GM21423 (cell line): Measurements from ENCODE around the gene JUP.

Experiments used
- ATAC-seq: cut with Tn5 transposase; IDR thresholded peaks from one replicate; pipeline ENCODE4 v1.9.1; 2021; ENCODE audit warnings: mild to moderate bottlenecking, moderate library complexity; ENCODE audit not compliant: unreplicated experiment

JUP gene

GRCh38 chr17:41760878-41761277, 25.6 kb downstream of the JUP start:
- no peak for ATAC-seq

- no peak for ATAC-seq
These were observed 27.9 kb downstream of the JUP start for GRCh38 chr17:41758601-41759000.

GRCh38 chr17:41754066-41754465, 32.4 kb downstream of the JUP start:
- no peak for ATAC-seq

DNA sequence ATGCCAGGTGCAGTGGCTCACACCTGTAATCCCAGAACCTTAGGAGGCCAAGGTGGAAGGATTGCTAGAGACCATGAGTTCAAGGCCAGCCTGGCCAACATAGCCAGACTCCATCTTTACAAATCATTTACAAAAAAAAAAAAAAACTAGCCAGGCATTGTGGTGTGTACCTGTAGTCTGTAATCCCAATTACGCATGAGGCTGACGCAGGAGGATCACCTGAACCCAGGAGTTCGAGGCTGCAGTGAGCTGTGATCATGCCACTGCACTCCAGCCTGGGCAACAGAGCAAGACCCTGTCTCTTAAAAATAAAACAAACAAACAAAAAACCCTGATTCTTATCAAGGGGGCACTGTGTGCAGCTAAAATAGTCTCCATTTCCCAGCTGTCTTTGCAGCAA, 35.2 kb downstream of the JUP start:
- ATAC-seq = no peak

DNA sequence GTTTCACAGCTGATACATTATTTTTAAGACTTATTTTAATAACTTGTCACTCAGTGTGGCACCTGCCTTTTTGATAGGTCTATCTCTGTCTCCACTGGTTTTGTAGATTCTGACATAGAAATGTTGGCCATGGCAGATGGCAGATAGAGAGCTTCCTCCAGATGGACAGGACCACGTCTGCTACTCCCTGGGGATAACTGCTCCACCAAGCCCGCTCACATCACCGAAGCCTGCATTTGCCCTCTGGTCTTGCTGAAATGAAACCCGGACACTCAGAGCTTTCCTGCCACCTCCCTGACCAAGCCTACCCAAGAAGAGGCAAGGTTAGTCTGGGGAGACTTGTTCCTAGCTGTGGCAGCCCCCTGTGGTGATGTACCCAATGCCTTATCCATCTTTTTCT, 35.6 kb downstream of the JUP start:
- no peak for ATAC-seq

GRCh38 chr17:41748275-41748674, 38.2 kb downstream of the JUP start:
- no peak for ATAC-seq

- no peak for ATAC-seq
These were observed 44.8 kb downstream of the JUP start for GRCh38 chr17:41741709-41742108.

DNA sequence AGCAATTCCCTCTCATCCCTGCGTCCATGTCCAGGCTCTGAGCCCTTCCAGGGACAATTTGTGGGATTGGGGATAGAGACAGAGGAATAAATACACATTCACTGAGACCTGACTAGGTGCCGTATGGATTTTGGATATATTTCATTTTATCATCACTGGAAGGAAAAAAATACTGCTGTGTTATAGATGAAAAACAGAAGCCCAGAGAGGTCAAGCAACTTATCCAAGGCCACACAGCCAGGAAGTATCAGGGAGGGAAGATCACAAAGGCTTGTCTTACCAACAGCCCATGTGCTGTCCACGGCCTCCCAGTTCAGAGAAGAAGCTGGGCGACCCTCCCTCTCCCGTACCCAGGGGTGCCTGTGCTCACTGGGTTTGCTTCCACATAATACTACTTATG, 46.0 kb downstream of the JUP start:
- no peak for ATAC-seq

DNA sequence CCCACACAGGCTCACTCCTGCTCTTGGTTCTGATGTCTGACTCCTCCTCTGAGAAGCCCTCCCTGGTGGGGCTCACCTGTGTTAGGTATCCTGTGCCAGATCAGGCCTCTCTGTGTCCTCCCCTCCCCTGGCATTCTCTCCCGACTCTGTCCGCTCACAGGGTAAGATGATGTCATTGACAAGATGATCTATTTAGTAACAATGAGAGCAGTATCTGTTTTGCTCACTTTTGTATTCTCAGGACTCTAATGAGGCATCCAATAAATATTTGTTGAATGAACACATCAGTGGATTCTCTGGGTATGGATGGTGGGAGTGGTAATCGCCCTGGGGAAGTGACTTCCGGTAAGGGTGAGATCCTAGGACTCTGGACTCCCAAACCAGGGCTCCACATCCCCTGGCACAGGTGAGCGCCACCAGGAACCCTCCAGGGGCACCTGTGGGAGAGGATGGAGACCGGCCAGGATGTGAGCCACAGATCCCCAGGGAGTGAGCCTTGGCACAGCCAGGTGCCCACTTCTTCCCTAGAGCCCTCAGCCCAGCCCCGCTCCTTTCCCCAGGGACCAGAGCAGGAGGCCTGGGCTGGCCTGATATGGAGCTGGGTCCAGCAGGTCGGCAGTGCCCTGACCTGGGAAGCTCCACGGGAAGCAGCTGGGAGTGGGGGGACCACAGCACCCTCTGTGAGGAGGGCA, 46.7 kb downstream of the JUP start:
- ATAC-seq = no peak

GRCh38 chr17:41738801-41739112, 47.8 kb downstream of the JUP start:
- ATAC-seq = no peak

DNA sequence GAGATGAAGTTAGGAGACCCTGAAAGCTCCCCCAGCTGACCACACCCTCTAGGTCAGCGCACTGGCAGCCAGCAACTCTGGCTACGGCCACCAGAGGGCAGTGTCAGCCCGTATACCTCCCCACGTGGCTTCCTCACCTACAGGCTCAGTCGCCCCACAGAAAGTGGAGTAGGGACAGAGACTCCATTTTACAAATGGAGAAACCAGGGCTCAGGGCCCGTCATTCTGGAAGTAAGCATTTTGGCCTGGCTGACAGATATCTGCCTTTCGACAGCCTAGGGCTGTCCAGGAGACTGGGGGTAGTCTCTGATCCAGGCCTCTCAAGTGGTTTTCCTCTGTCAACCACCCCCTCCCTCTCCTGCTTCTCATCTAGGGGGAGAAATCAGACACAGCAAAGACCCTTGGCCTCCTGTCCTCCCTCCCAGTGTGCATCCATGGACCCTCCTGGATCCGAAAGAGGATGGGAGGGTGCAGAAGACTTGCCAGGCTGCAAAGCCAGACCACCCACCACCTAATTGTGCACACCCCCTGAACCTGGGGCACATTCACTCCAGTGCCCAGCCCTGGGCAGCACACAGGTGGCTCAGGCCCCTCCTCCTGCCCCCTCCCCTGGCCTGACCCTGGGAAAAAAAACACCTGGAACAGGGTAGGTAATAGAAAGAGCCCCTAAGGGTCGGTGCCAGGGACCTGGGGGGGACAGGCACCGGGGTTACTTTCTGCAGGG, 48.3 kb downstream of the JUP start:
- ATAC-seq = no peak

GRCh38 chr17:41737680-41738023, 48.9 kb downstream of the JUP start:
- no peak for ATAC-seq

- no peak for ATAC-seq
These were observed 49.4 kb downstream of the JUP start for GRCh38 chr17:41736983-41737679.

DNA sequence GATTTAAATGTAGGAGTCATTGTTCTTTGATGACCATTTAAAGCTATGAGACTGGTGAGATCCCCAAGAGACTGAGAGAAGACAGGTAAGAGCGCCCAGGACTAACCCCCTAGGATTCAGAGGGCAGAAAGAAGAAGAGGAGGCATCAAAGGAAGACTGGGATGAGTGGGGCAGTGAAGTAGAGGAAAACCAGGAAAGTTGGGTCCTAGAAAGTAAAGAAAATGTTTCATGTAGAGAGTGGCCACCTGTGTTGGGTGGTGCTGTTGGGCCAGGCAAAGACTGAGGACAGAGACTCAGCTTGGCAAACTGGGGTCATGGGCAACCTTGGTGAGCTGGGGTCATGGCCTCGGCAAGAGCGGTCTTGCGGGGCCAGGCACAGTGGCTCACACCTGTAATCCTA, 50.8 kb downstream of the JUP start:
- no peak for ATAC-seq

GRCh38 chr17:41734949-41735313, 51.6 kb downstream of the JUP start:
- no peak for ATAC-seq

DNA sequence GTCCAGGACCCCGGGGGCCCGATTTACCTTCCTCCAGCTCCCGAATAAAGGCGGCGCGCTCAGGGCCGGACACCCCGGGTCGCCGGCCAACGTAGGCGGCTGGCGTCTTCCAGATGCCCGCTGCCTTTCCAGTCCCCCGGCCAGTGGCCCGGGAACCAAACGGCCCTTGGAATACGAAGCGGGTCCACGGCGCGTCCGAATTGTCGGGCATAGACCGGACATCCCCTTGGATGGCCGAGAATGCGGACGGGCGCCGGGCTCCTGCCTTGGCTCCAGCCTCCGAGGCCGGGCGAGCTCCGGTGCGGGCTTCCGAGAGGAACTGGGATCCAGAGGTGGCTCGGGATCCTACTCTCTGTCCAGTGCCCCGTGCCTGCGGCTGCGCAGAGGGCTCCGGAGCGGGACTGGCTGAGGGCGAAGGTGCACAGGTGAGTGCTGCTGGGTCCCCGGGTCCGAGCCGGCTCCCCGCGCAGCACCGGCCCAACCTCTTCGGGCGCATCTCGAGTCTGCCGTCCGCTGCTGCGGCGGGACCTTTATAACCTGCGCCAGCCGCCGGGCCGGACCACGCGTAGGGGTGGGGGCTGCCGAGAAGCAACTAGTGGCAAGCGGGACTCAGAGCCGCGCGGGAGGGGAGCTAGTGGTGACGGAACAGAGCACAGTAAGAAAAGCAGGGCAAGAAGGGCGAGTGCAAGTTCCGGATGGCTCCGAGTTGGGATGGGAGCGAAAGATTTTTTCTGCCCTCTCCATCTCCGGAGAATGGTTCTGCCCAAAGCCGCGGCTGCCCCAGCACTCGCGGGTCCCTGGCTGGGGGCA, 52.2 kb downstream of the JUP start, which contains the start of gene HAP1:
HAP1 (minus strand) TSS at position 505 of the 810 bp plus-strand sequence; CDS start at position 496, 9 bp downstream.
- no peak for ATAC-seq

DNA sequence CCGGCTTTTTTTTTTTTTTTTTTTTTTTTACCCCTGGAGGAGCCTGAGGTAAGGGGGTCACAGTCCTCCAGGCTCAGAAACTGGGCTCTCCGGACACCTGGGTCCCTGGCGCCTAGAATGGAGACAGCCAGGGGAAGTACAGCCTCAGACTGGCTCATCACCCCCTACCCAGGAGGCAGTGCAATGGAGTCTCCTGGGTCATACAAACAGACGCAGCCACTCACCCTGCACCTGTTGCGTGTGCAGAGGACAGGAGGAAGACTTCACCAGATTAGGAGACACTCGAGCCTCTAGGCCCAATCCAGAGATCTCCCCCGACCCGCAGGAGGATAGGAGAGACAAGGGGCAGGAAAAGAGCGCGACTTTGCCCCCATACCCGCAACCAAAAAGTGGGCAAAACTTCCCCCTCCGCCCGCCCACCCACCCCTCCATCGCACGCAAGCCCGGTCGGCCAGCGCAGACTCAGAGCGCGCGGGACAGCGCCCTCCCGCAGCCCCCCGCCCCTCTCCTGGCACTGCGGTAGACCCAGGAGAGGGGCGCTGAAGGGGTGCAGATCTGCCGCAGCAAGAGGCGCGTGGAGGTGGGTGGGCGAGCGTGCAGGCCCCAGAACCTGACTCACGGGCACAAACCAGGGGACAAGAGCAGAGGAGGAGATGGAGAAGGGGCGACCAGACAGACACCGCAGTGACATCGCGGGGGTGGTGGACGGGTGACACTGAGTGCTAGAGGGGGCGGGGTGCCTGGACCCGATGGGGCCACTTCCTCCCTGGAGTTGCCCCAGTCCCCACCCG, 53.0 kb downstream of the JUP start:
- ATAC-seq = no peak

- no peak for ATAC-seq
These were observed 54.7 kb downstream of the JUP start for GRCh38 chr17:41731836-41732235.

- ATAC-seq = no peak
These were observed 56.0 kb downstream of the JUP start for GRCh38 chr17:41730479-41730878.

DNA sequence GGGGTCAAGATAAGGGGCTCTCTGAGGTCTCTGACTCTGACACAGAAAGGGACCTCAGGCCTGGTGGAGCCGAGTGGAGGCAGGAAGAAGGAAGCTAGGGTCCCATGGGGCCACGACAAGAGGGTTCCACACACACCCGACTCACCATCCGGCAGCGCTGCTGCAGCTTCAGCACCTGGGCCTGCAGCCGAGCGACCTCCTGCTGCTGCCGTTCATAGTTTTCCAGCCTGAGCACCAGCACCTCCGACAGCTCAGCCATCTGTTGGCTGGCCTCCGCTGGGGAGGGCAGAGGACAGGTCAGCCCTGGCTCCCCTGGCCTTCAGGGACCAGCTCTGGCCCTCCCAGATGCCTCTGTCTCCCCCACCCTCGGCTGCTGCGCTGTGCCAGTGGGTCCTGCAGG, 58.5 kb downstream of the JUP start:
- no peak for ATAC-seq

DNA sequence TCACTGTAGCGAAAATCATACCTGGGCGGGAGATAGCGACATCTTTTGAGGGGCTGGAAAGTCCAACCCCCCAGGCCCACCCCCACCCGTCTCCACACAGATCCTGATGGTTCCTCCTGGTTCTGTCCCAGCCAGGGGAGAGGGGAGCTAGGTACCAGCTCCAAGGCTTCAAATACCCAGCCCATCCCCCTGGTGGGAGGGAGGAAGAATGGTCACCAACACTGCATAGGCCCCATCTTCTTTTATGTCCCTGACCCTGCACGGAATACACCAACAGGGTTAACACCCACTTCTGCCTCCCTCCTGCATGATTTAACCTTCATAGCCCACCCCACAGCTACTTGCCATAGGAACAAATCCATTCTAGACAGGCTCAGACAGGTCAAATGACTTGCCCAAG, 61.4 kb downstream of the JUP start:
- ATAC-seq = no peak
